Parathyroid adenoma (tissue), 2 donors: ENCODE measurements around the gene NTPCR.

Experiments used
- H2AFZ ChIP-seq: fragments of 300-600 bp; sonication (generic); one replicate; pipeline ENCODE4 v1.7.0; 2017; ENCODE audit warnings: antibody characterized with exemption, mild to moderate bottlenecking
- H3K27ac ChIP-seq: fragments of 300-600 bp; sonication (generic); one replicate; pipeline ENCODE4 v1.7.0; 2017
- H3K27me3 ChIP-seq: fragments of 300-600 bp; sonication (generic); one replicate; pipeline ENCODE4 v1.7.0; 2017; ENCODE audit warnings: low read length; ENCODE audit not compliant: control insufficient read depth, insufficient read depth
- H3K36me3 ChIP-seq: fragments of 300-600 bp; sonication (generic); one replicate; pipeline ENCODE4 v1.7.0; 2017; ENCODE audit warnings: low read length; ENCODE audit not compliant: control insufficient read depth, insufficient read depth
- H3K4me1 ChIP-seq: fragments of 300-600 bp; sonication (generic); one replicate; pipeline ENCODE4 v1.7.0; 2017; ENCODE audit warnings: control low read depth
- H3K4me2 ChIP-seq: fragments of 300-600 bp; sonication (generic); one replicate; pipeline ENCODE4 v1.7.0; 2017; ENCODE audit warnings: low read length
- H3K4me3 ChIP-seq: fragments of 300-600 bp; sonication (generic); one replicate; pipeline ENCODE4 v1.7.0; 2017; ENCODE audit warnings: low read depth, low read length
- H3K79me2 ChIP-seq: fragments of 300-600 bp; sonication (generic); one replicate; pipeline ENCODE4 v1.7.0; 2017; ENCODE audit warnings: control low read depth
- H3K9ac ChIP-seq: fragments of 300-600 bp; sonication (generic); one replicate; pipeline ENCODE4 v1.7.0; 2017; ENCODE audit warnings: mild to moderate bottlenecking
- H3K9me3 ChIP-seq: fragments of 300-600 bp; sonication (generic); one replicate; pipeline ENCODE4 v1.7.0; 2017; ENCODE audit warnings: low read length; ENCODE audit not compliant: control insufficient read depth
- TF ChIP-seq, protein P1 (sequence below): fragments of 300-600 bp; sonication (generic); IDR thresholded peaks from one replicate; pipeline ENCODE4 v1.7.0; 2017; ENCODE audit warnings: antibody characterized with exemption, mild to moderate bottlenecking
- donor health status: primary hyperparathyroidism.

The NTPCR gene

DNA sequence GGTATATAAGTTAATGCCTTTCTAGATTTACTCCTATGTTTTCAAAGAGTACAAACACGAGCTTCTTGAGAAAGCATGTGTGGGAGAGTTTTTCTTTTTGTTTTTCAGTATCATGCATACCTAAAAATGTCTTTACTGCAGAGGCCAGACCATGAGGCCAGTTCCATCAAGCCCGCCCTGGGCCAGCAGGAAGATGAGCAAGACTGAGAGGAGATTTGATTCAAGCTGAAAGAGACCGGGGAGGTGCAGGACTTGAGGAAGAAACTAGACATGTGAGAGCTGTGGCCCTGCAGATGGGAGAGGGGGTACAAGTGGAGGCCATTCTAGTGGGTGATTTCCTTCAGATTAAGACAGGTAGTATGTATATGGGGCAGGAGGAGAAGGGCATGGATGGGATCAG lies 33.4 kb upstream of the NTPCR start:
- H3K36me3 ChIP-seq: no peaks in the 10 kb centered on the region
- H3K4me2 ChIP-seq: no peak overlapping the region
- H3K9ac ChIP-seq: no peak overlapping the region
- no peak overlapping the region for H3K27ac ChIP-seq
- H3K4me3 ChIP-seq: no peak overlapping the region
- TF ChIP-seq, protein P1, sequence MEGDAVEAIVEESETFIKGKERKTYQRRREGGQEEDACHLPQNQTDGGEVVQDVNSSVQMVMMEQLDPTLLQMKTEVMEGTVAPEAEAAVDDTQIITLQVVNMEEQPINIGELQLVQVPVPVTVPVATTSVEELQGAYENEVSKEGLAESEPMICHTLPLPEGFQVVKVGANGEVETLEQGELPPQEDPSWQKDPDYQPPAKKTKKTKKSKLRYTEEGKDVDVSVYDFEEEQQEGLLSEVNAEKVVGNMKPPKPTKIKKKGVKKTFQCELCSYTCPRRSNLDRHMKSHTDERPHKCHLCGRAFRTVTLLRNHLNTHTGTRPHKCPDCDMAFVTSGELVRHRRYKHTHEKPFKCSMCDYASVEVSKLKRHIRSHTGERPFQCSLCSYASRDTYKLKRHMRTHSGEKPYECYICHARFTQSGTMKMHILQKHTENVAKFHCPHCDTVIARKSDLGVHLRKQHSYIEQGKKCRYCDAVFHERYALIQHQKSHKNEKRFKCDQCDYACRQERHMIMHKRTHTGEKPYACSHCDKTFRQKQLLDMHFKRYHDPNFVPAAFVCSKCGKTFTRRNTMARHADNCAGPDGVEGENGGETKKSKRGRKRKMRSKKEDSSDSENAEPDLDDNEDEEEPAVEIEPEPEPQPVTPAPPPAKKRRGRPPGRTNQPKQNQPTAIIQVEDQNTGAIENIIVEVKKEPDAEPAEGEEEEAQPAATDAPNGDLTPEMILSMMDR: no peak
- H2AFZ ChIP-seq: no peak overlapping the region
- no peaks in the 10 kb centered on the region for H3K27me3 ChIP-seq
- H3K9me3 ChIP-seq: no peaks in the 10 kb centered on the region
- no peaks in the 10 kb centered on the region for H3K4me1 ChIP-seq
- no peaks in the 10 kb centered on the region for H3K79me2 ChIP-seq

DNA sequence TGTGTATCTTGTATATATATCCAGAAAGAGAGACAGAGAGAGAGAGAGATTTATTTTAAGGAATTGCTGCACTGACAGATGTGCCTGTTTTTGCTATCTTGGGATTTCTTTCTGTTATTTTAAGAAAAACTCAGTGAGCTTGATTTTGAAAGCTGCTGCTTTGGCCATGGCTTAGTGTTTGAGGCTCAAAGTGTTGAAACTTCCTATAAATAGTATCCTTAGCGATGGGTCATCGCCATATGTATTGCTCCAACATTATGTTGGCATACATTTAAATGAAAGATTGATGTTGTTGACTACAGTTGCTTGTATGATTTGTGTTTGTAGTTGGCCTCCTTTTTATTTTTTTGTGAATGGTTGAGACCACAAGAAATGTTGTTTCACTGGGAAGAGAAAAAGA lies 29.0 kb upstream of the NTPCR start:
- Histone ChIP-seq H3K79me2 (no peaks in the 10 kb centered on the region), H3K9ac (no peak overlapping the region), H3K27ac (no peak overlapping the region), H3K4me2 (no peak overlapping the region), H3K36me3 (no peaks in the 10 kb centered on the region), H3K4me1 (no peaks in the 10 kb centered on the region), H3K4me3 (no peak overlapping the region), H3K9me3 (no peaks in the 10 kb centered on the region), H3K27me3 (no peaks in the 10 kb centered on the region), H2AFZ (no peak overlapping the region)
- TF ChIP-seq, protein P1: no peak

DNA sequence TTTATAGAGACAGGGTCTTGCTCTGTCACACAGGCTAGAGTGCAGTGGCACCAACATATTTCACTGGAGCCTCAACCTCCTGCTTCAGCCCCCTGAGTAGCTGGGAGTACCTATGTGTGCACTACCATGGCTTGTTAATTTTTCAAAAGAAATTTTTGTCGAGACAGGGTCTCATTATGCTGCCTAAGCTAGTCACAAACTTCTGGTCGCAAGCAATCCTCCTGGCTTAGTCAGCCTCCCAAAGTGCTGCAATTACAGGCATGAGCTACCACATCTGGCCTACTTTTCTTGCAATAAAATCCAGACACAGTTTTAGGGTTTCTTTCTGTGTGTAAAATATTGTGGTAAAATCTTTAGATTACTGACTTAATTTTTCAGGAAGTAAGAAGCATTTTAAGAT lies 27.9 kb upstream of the NTPCR start:
- Histone ChIP-seq H3K4me3 (no peak overlapping the region), H3K79me2 (no peaks in the 10 kb centered on the region), H3K36me3 (no peaks in the 10 kb centered on the region), H2AFZ (no peak overlapping the region), H3K9me3 (no peaks in the 10 kb centered on the region), H3K4me1 (no peaks in the 10 kb centered on the region), H3K4me2 (no peak overlapping the region), H3K27ac (no peak overlapping the region), H3K27me3 (no peaks in the 10 kb centered on the region), H3K9ac (no peak overlapping the region)
- TF ChIP-seq, protein P1: no peak

DNA sequence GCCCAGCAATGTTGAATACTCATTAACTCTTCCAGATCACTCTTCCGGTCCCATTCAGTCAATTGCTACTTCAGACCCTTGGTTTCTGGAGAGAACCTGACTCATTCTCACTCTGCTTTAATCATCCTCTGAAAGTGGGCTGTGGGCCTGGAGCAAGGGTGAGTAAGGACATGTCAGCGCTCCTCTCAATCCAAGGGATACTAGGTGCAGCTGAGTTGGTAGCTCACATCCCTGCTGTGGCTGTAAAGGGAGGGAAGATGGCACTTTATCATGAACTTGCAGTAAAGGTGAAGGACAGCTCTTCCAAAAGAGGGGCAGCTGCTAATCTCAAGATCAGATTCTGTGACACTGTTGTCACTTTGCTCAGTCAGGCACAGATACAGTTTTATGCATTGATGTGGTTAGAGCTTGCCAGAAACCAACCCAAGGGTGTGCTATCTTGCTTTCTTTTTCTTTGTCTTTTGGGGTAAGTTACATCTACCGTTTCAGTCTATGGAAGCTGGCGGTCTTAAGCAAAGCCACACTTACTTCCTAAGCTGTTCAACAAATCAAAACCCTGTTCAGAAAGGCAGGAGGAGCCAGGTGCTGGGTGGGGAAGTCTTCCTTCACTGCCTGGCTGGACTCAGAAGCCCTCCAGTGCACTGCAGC lies 26.5 kb upstream of the NTPCR start:
- H3K27ac ChIP-seq: no peak overlapping the region
- no peak overlapping the region for H2AFZ ChIP-seq
- H3K9me3 ChIP-seq: no peaks in the 10 kb centered on the region
- TF ChIP-seq, protein P1: no peak
- H3K36me3 ChIP-seq: no peaks in the 10 kb centered on the region
- H3K79me2 ChIP-seq: no peaks in the 10 kb centered on the region
- no peak overlapping the region for H3K4me3 ChIP-seq
- no peak overlapping the region for H3K9ac ChIP-seq
- H3K4me2 ChIP-seq: no peak overlapping the region
- no peaks in the 10 kb centered on the region for H3K4me1 ChIP-seq
- no peaks in the 10 kb centered on the region for H3K27me3 ChIP-seq

DNA sequence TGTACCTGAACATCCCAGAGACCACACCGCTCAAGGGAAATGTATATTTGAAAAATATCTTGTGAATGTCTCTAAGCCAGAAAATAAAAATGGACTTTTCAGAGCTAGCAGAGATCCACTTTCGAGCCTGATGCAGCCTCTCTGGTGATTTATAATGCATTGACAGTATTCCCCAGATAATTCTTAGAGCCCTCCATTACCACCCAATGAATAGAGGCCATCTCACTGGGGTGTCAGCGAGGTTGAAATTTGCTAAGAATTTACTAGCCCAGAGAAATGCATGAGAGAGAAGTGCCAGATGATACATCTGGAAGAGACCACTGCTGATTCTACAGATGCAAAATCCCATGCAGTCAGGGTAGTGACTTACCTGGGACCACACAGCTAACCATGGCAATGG lies 25.5 kb upstream of the NTPCR start:
- no peak overlapping the region for H3K9ac ChIP-seq
- H3K27ac ChIP-seq: no peak overlapping the region
- TF ChIP-seq, protein P1: no peak

More for the DNA sequence above, 25.5 kb upstream of the NTPCR start:
- Histone ChIP-seq H3K9me3 (no peaks in the 10 kb centered on the region), H3K4me3 (no peak overlapping the region), H3K27me3 (no peaks in the 10 kb centered on the region), H2AFZ (no peak overlapping the region), H3K4me1 (no peaks in the 10 kb centered on the region), H3K4me2 (no peak overlapping the region), H3K79me2 (no peaks in the 10 kb centered on the region), H3K36me3 (no peaks in the 10 kb centered on the region)
